IMR-90 (cell line): Measurements from ENCODE around the gene USH2A. TPM values are rescaled to one million over a fixed set of nuclear protein-coding genes. Genes with fewer than 3 reads are reported as not detected.

ENCODE experiments used
- ATAC-seq: fragments of 200-7000 bp; cut with Tn5 transposase; 2 replicates; pipeline ENCODE4 v1.9.1; 2020; ENCODE audit warnings: low read depth, mild to moderate bottlenecking, moderate library complexity
- BruUV-seq: library from RNA; stranded (reverse); fragments of 400-500 nt; replicated peaks from 2 replicates; lab custom pipeline; 2021; lab: Mats Ljungman, UMichigan
- CTCF ChIA-PET: fragments of 300-600 bp; formaldehyde crosslinking; extraction: SDS; loops from one replicate; lab custom pipeline; 2021; ENCODE audit warnings: antibody characterized with exemption; lab: Yijun Ruan, JAX
- POLR2A ChIA-PET: fragments of 300-600 bp; sonication (Branson Sonifier 250); formaldehyde crosslinking; loops from one replicate; lab custom pipeline; 2022; ENCODE audit warnings: antibody characterized with exemption; ENCODE audit not compliant: unreplicated experiment; lab: Charles Lee
- DNase-seq: peaks from one replicate; pipeline ENCODE4 v3.0.0; 2013
- H2AFZ ChIP-seq: replicated peaks from 2 replicates; pipeline ENCODE3; 2013; ENCODE audit warnings: low read length, mild to moderate bottlenecking; ENCODE audit not compliant: poor library complexity
- H2AK5ac ChIP-seq: 2 replicates; pipeline ENCODE4 v1.6.1; 2013; ENCODE audit warnings: low read depth, low read length, inconsistent platforms
- H2AK9ac ChIP-seq: replicated peaks from 2 replicates; pipeline ENCODE3; 2013; ENCODE audit warnings: mild to moderate bottlenecking, low read depth, low read length, moderate library complexity; ENCODE audit not compliant: poor library complexity
- H2BK120ac ChIP-seq: 2 replicates; pipeline ENCODE4 v1.6.1; 2013; ENCODE audit warnings: low read depth, low read length, inconsistent platforms
- H2BK15ac ChIP-seq: 3 replicates; pipeline ENCODE4 v1.6.1; 2013; ENCODE audit warnings: low read depth, low read length, inconsistent platforms
- H2BK20ac ChIP-seq: 2 replicates; pipeline ENCODE4 v1.6.1; 2013; ENCODE audit warnings: low read depth, mild to moderate bottlenecking, inconsistent platforms, low read length, moderate library complexity
- H2BK5ac ChIP-seq: 2 replicates; pipeline ENCODE4 v1.6.1; 2013; ENCODE audit warnings: mild to moderate bottlenecking, low read depth, low read length, inconsistent platforms; ENCODE audit not compliant: poor library complexity, severe bottlenecking
- H3K14ac ChIP-seq: replicated peaks from 2 replicates; pipeline ENCODE4 v1.6.1; 2013; ENCODE audit warnings: low read depth, low read length, inconsistent platforms
- H3K18ac ChIP-seq: 2 replicates; pipeline ENCODE4 v1.6.1; 2013; ENCODE audit warnings: low read depth, low read length, control low read depth
- H3K23ac ChIP-seq: 2 replicates; pipeline ENCODE4 v1.6.1; 2013; ENCODE audit warnings: low read depth, low read length, inconsistent platforms
- H3K27ac ChIP-seq: 2 replicates; pipeline ENCODE4 v1.5.1; 2013; ENCODE audit warnings: mild to moderate bottlenecking, control low read depth, low read length; ENCODE audit not compliant: insufficient read depth
- H3K27me3 ChIP-seq: 2 replicates; pipeline ENCODE4 v1.6.1; 2013; ENCODE audit warnings: low read length; ENCODE audit not compliant: control insufficient read depth, insufficient read depth
- H3K36me3 ChIP-seq: 2 replicates; pipeline ENCODE4 v1.6.1; 2013; ENCODE audit warnings: low read length, mixed read lengths; ENCODE audit not compliant: control insufficient read depth, insufficient read depth
- H3K4ac ChIP-seq: 2 replicates; pipeline ENCODE4 v1.6.1; 2013; ENCODE audit warnings: low read depth, low read length, inconsistent platforms
- H3K4me1 ChIP-seq: 2 replicates; pipeline ENCODE4 v1.6.1; 2013; ENCODE audit warnings: low read length, mixed read lengths; ENCODE audit not compliant: control insufficient read depth, insufficient read depth
- H3K4me2 ChIP-seq: 2 replicates; pipeline ENCODE4 v1.6.1; 2013; ENCODE audit warnings: low read depth, mild to moderate bottlenecking, control low read depth, low read length, moderate library complexity
- H3K4me3 ChIP-seq: 2 replicates; pipeline ENCODE4 v1.5.1; 2013; ENCODE audit warnings: low read depth, mild to moderate bottlenecking, control low read depth, low read length, moderate library complexity; ENCODE audit not compliant: insufficient read depth
- H3K56ac ChIP-seq: 2 replicates; pipeline ENCODE4 v1.6.1; 2013; ENCODE audit warnings: low read length, inconsistent platforms; ENCODE audit not compliant: insufficient read depth; ENCODE audit errors: extremely low read depth
- H3K79me1 ChIP-seq, 2 experiments: 2 replicates each; pipeline ENCODE4 v1.6.1; 2013; ENCODE audit warnings: low read length in 2 of 2, inconsistent platforms in 1 of 2, low read depth in 1 of 2
- H3K9ac ChIP-seq: 2 replicates; pipeline ENCODE4 v1.6.1; 2013; ENCODE audit warnings: low read depth, low read length, control low read depth
- H3K9me1 ChIP-seq: 2 replicates; pipeline ENCODE4 v1.6.1; 2013; ENCODE audit warnings: low read length, inconsistent platforms; ENCODE audit not compliant: insufficient read depth
- H3K9me3 ChIP-seq: 2 replicates; pipeline ENCODE4 v1.6.1; 2013; ENCODE audit warnings: low read length; ENCODE audit not compliant: control insufficient read depth, insufficient read depth
- H4K20me1 ChIP-seq: 2 replicates; pipeline ENCODE4 v1.6.1; 2013; ENCODE audit warnings: low read length, inconsistent platforms; ENCODE audit not compliant: insufficient read depth
- H4K5ac ChIP-seq: 2 replicates; pipeline ENCODE4 v1.6.1; 2013; ENCODE audit warnings: mild to moderate bottlenecking, low read depth, low read length, control low read depth
- H4K8ac ChIP-seq, 2 experiments: 2 replicates each; pipeline ENCODE4 v1.6.1; 2013; ENCODE audit warnings: low read depth in 2 of 2, low read length in 2 of 2, control low read depth in 1 of 2, inconsistent platforms in 1 of 2
- H4K91ac ChIP-seq: 2 replicates; pipeline ENCODE4 v1.6.1; 2013; ENCODE audit warnings: low read depth, low read length, inconsistent platforms; ENCODE audit not compliant: insufficient read depth
- BHLHE40 ChIP-seq: fragments of 150-350 bp; IDR thresholded peaks from 2 replicates; pipeline ENCODE4 v1.6.1; 2016; ENCODE audit warnings: mild to moderate bottlenecking, low read depth, low read length
- CHD1 ChIP-seq: IDR thresholded peaks from 2 replicates; pipeline ENCODE4 v1.6.1; 2012; ENCODE audit warnings: low read depth, low read length, improper control_type of control experiment
- FOS ChIP-seq: fragments of 150-350 bp; IDR thresholded peaks from 2 replicates; pipeline ENCODE4 v1.6.1; 2016; ENCODE audit warnings: low read depth, low read length
- MAFK ChIP-seq: IDR thresholded peaks from 2 replicates; pipeline ENCODE4 v1.6.1; 2012; ENCODE audit warnings: low read depth, low read length, improper control_type of control experiment
- MXI1 ChIP-seq: IDR thresholded peaks from 2 replicates; pipeline ENCODE4 v1.6.1; 2012; ENCODE audit warnings: low read depth, mild to moderate bottlenecking, low read length, moderate library complexity, borderline replicate concordance
- POLR2A ChIP-seq: IDR thresholded peaks from 2 replicates; pipeline ENCODE4 v1.6.1; 2012; ENCODE audit warnings: mild to moderate bottlenecking, low read depth, low read length
- RAD21 ChIP-seq: IDR thresholded peaks from 2 replicates; pipeline ENCODE4 v1.6.1; 2012; ENCODE audit warnings: low read length, improper control_type of control experiment
- RCOR1 ChIP-seq: IDR thresholded peaks from 2 replicates; pipeline ENCODE4 v1.6.1; 2012; ENCODE audit warnings: mild to moderate bottlenecking, low read length, improper control_type of control experiment; ENCODE audit not compliant: insufficient replicate concordance
- SMC3 ChIP-seq: fragments of 150-350 bp; IDR thresholded peaks from 2 replicates; pipeline ENCODE4 v1.6.1; 2016; ENCODE audit warnings: low read depth, mild to moderate bottlenecking, antibody characterized with exemption, low read length, moderate library complexity
- WGBS, 2 experiments: methylation state at CpG; one replicate each; pipeline versions ENCODE4 v1.1.5 to v1.1.7; 2013; ENCODE audit warnings: missing lambda C conversion rate in 2 of 2; ENCODE audit not compliant: insufficient read length in 1 of 2; ENCODE audit errors: extremely low coverage in 2 of 2; 5-methylcytosine and 5-hydroxymethylcytosine counted together
- dilution Hi-C: fragments of 300-500 bp; cut with HindIII; formaldehyde crosslinking; loops from one replicate; pipeline ENCODE4 v1.14.3; 2018; ENCODE audit warnings: low sequenced_read_pairs; ENCODE audit not compliant: unreplicated experiment
- in situ Hi-C: fragments of 300-500 bp; cut with MboI; formaldehyde crosslinking; loops from 3 replicates; pipeline ENCODE4 v1.14.3; 2019; ENCODE audit warnings: low sequenced_read_pairs, inconsistent platforms, mixed read lengths
- intact Hi-C: fragments of 100-400 bp; cut with micrococcal nuclease; formaldehyde crosslinking; loops from 2 replicates; pipeline ENCODE4 v1.10.0; 2022
- polyA plus RNA-seq, 3 experiments: library from polyadenylated mRNA; depleted of rRNA; stranded (reverse); fragments of >200 nt; gene quantifications; 2 replicates each; pipeline ENCODE4 v1.2.3, GENCODE V29; 2012; ENCODE audit warnings: low replicate concordance in 1 of 3
- total RNA-seq: library from RNA; depleted of rRNA; stranded (reverse); fragments of >200 nt; gene quantifications from 2 replicates; pipeline ENCODE4 v1.2.3, GENCODE V29; 2012
- TF ChIP-seq, protein P1 (sequence below): conservative IDR thresholded peaks from 2 replicates; pipeline ENCODE4 v1.5.1; 2012; ENCODE audit warnings: mild to moderate bottlenecking, low read depth, low read length, improper control_type of control experiment
- TF ChIP-seq, protein P2 (sequence below): fragments of 150-350 bp; IDR thresholded peaks from 2 replicates; pipeline ENCODE4 v1.6.1; 2017; ENCODE audit warnings: mild to moderate bottlenecking, antibody characterized with exemption, low read length, low read depth

The USH2A gene
- total and polyA plus RNA-seq, 2 of the 4 experiments (the other 2 are of a cell fraction), result under 0.01 to 0.02 TPM

DNA sequence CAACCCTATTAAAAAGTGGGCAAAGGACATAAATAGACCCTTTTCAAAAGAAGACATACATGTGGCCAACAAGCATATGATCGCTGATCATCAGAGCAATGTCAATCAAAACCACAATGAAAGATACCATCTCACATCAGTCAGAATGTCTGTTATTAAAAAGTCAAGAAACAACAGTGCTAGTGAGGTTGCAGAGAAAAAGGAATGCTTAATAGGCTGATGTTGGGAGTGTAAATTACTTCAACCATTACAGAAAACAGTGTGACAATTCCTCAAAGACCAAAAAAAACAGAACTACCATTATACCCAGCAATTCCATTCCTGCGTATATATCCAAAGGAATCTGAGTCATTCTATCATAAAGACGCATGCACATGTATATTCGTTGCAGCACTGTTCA lies 13.2 kb downstream of the USH2A start:
- Histone ChIP-seq H4K91ac (no peak overlapping the region), H4K8ac (no peak overlapping the region), H3K56ac (no peak overlapping the region), H3K27me3 (no peaks in the 10 kb centered on the region), H3K36me3 (no peaks in the 10 kb centered on the region), H3K23ac (no peak overlapping the region), H2AK5ac (no peak overlapping the region), H3K4me1 (no peaks in the 10 kb centered on the region), H3K4ac (no peak overlapping the region), H3K9me3 (no peaks in the 10 kb centered on the region), H3K4me3 (no peak overlapping the region), H4K5ac (no peak overlapping the region), H2AK9ac (no peak overlapping the region), H3K18ac (no peak overlapping the region), H2BK120ac (no peak overlapping the region), H3K9ac (no peak overlapping the region), H4K20me1 (no peaks in the 10 kb centered on the region), H2BK5ac (no peak overlapping the region), H3K27ac (no peak overlapping the region), H3K4me2 (no peak overlapping the region), H2BK15ac (no peak overlapping the region), H3K14ac (no peak overlapping the region), H2BK20ac (no peak overlapping the region), H2AFZ (no peak overlapping the region), H3K79me1 (no peaks in the 10 kb centered on the region), H3K9me1 (no peaks in the 10 kb centered on the region)
- DNase-seq, result no peak
- 100% methylated on average over 1 of the region's 4 CpGs; no CpG with 5 or more reads in 1 of the 2 experiments for WGBS, 2 experiments
- POLR2A ChIA-PET, result no interaction called here
- no peak for ATAC-seq
- CTCF ChIA-PET, result interaction anchor here (0.6 kb wide), 1 partner anchor 13 kb away, joined by 3 read pairs; the partner anchor contains the start of gene USH2A
- intact Hi-C loops (no loop called here), in situ Hi-C loops (no loop called here), dilution Hi-C loops (no loop called here)
- no TSS peak for BruUV-seq
- TF ChIP-seq MXI1 (no peak), CHD1 (no peak), MAFK (no peak), SMC3 (no peak), BHLHE40 (no peak), FOS (no peak), RAD21 (no peak), RCOR1 (no peak), POLR2A (no peak)
- TF ChIP-seq, protein P1, sequence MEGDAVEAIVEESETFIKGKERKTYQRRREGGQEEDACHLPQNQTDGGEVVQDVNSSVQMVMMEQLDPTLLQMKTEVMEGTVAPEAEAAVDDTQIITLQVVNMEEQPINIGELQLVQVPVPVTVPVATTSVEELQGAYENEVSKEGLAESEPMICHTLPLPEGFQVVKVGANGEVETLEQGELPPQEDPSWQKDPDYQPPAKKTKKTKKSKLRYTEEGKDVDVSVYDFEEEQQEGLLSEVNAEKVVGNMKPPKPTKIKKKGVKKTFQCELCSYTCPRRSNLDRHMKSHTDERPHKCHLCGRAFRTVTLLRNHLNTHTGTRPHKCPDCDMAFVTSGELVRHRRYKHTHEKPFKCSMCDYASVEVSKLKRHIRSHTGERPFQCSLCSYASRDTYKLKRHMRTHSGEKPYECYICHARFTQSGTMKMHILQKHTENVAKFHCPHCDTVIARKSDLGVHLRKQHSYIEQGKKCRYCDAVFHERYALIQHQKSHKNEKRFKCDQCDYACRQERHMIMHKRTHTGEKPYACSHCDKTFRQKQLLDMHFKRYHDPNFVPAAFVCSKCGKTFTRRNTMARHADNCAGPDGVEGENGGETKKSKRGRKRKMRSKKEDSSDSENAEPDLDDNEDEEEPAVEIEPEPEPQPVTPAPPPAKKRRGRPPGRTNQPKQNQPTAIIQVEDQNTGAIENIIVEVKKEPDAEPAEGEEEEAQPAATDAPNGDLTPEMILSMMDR, result no peak
- TF ChIP-seq, protein P2, sequence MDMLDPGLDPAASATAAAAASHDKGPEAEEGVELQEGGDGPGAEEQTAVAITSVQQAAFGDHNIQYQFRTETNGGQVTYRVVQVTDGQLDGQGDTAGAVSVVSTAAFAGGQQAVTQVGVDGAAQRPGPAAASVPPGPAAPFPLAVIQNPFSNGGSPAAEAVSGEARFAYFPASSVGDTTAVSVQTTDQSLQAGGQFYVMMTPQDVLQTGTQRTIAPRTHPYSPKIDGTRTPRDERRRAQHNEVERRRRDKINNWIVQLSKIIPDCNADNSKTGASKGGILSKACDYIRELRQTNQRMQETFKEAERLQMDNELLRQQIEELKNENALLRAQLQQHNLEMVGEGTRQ, result no peak
